Suppressor macrophage treated with lipopolysaccharide for 4 hours (primary cell): Measurements from ENCODE around the gene ATOH7.
A peak's percentile ranks its signal among the peaks of the same experiment; 100 is the strongest.
"Not testable (repeated sequence)": the region's sequence is repeated elsewhere in the genome, so short reads cannot be mapped to it uniquely, and the experiment has no call there.

Experiments
- DNase-seq: peaks from one replicate; pipeline ENCODE4 v3.0.0-alpha.2; 2020

Gene ATOH7

GRCh38 chr10:68231817-68232251, at the start of gene ATOH7:
Gene ATOH7, minus strand, starts transcription at chr10:68232113. Its CDS starts 436 bp downstream, at chr10:68231677.
- DNase-seq, result no peak

GRCh38 chr10:68280758-68281157, 48.8 kb upstream of the ATOH7 start:
- no peak for DNase-seq

DNA sequence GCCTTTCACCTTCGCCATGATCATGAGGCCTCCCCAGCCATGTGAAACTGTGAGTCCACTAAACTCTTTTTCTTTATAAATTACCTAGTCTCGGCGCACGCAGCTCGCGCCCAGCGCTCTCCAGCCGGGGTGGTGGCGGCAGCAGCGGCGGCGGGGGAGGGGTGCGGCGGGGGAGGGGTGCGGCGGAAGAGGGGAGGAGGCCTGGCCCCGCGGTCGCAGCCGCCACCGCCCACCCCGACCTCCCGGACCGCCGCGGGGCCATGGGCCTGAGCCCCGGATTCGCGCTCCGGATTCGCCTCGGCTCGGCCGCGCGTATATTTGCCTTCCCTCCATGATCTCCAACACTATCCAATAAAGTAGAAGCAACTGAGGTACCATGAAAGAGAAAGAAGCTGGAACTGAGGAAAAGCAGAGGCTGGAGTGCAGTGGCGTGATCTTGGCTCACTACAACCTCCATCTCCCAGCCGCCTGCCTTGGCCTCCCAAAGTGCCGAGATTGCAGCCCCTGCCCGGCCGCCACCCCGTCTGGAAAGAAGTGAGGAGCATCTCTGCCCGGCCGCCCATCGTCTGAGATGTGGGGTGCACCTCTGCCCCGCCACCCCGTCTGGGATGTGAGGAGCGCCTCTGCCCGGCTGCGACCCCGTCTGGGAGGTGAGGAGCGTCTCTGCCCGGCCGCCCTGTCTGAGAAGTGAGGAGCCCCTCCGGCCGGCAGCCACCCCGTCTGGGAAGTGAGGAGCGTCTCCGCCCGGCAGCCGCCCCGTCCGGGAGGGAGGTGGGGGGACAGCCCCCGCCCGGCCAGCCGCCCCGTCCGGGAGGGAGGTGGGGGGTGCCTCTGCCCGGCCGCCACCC, 47.2 kb upstream of the ATOH7 start:
- DNase-seq, result not testable (repeated sequence)

GRCh38 chr10:68277814-68278213, 45.9 kb upstream of the ATOH7 start:
- DNase-seq, result not testable (repeated sequence)

DNA sequence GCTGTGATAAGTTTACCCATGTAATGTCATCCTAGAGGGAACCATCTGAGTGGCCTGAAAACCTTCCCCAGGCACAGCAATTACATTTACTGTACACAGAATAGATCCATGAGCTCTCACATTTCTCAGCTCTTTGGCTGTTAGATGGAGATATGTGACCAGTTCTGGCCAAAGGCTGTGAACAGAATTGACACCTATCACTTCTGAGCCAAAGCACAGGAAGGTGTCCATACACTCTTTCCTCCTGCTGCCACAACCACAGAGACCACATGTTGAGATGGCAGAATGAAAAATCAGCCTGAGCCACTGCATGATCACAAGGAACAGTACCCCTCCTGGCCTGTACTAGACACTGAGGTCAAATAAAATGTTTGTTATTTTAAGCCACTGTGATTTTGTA, 44.3 kb upstream of the ATOH7 start:
- DNase-seq, result no peak

DNA sequence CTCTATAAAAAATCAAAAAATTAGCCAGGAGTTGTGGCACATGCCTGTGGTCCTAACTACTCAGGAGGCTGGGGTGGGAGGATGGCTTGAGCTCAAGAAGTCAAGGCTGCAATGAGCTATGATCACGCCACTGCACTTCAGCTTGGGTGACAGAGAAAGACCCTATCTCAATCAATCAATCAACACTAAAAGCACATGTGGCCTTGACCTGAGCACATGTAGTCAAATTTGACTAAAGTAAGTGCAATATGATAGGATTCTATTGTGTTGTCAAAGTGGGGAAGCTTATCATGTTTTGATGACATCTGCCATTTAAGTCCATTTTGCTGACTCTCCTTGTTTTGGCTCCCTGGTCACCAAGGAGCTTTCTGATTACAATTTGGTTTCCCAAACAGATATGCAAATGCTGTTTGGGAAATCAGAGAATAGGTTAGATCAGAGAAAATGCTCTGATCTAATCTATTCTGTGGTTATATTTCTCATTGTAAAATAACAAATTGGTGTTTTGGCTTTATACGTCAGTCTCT, 43.8 kb upstream of the ATOH7 start:
- DNase-seq, result no peak

GRCh38 chr10:68272833-68273232, 40.9 kb upstream of the ATOH7 start:
- DNase-seq, result no peak

- no peak for DNase-seq
Measured at GRCh38 chr10:68271196-68271882, 39.4 kb upstream of the ATOH7 start.

DNA sequence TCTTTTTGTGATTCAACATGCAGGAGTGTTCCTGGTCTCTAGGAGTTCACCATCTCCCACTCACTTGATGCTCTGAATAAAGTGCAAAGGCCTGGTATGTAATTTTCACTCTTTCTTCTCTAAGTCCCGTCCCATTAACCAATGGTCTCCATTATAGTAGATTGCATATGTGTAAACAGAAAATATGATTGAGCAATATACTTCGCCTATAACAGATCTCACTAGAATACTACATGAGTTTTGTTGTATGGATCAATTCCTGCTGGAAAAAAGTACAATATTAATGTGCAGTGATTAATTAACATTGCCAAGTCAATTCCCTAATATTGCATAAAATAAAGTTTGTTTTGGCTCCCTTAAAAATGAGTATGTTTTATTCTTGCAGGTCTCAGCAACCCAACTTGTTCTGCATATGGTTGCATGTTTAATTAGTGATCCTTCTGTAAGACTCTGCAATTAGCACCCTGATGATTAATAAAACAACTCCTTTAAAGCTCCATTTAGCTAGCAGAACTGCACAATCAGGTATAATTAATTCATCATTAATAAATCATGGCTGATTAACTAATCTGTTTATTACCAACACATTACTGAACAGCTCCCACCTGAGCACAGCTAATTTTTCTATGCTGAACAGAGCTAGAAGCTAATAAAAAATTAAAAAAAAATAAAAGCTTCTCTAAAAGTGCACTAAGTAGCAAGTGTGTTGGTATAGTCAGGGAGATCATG, 37.8 kb upstream of the ATOH7 start:
- no peak for DNase-seq

DNA sequence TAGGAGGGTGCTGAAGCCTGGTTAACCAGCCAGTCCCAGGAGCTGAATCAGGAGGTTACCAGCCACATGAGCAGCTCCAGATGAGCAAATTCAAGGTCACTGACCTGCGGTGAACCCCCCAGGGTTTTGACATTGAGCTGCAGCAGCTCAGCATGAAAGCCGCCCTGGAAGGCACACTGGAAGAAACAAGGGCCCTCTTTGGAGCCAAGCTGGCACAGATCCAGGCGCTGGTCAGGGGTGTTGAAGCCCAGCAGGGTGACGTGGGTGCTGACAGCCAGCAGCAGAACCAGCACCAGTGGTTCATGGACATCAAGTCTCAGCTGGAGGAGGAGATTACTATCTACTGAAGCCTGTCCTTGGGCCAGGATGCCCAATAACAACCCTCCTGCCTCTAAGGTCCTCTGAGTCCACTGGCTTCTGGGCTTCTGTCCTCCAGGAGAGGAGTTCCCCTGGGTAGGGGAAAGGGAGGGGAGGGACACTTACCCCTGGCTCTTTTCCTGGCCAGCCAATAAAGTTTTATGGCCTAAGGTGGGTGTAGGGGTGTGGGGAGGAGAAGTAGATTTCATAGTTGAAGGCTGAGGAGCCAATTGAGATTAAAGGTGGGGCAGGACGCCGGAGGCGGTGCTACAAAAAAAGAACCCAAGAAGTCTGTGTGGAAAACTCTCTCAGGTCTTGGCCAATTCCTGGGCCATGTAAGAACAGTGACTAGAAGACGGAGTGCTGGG, 29.4 kb upstream of the ATOH7 start:
- no peak for DNase-seq

- DNase-seq, result no peak
Measured at GRCh38 chr10:68253346-68253745, 21.4 kb upstream of the ATOH7 start.

DNA sequence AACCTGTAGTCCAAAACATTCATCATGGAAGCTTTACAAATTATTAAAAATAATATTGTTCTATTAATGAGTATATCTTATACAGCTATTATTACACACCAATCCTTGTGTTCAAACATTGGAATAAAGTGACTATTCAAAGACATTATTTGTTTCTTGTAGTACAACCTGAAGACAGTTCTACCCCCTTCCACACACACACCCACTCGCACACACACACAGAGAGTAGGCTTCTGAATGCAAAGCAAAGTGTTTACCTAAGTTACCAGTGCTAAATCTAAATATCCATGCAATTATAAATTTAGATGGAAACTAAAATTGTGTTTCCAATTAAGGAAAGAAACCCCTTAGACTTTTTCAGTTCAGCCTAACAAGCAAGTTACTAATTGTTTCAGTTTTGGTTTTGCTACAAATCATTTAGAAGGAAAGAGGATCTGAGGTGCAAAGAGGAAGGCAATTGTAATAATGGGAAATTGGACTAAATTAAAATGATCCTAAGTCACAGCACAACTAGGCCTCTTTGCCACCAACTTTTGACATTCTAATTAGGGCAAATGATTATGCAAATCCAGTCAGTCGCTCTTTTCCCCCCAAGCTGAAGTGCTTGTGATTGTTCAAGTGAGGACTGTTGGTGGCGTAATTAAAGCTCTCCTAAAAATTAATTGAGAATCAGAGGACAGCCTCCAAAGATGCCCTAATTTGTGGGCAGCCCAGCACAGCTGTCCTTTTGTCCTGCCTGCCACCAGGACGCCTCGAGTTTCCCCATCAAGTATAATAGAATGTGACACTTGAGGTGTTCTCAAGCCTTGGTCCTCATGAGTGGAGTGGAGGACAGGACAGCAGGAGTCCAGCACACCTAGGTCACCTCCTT, 19.9 kb upstream of the ATOH7 start:
- DNase-seq, result peak; percentile 55

DNA sequence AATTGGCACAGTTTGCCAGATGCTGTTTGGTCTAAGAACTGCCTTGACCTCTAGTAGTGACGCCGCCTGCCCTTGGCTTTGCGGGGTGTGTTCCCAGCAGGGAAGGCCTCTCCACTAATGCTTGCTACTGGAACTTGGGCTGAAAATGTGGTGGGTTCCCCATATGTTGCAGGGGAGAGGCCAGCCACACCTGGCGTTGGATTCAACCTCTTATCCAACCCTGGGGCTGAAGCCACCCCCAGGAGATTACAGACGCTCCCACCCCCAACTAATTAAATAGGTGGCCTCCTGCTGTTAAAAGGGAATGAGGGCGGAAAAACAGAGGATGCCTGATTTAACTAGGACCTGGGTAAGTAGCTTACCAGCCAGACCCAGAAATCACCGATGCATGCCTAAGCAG, 19.2 kb upstream of the ATOH7 start:
- no peak for DNase-seq

DNA sequence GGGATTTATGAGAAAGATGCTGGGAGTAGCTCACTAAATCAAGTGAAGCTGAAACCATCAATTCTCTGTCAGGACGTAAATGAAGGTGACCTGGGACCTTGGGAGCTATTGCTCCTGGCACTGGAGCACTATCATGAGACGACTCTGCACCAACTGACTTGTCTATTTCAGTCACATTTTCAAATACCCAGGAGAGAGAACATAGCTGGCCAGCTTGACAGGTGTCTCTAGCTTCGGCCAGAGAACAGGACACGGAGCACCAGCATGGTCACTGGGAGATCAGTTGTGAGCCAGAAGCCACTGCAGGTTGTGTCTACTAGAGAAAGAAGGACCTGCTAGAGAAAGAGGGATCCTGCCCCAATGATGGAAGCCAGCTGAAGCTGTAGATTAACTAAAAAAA, 17.4 kb upstream of the ATOH7 start:
- DNase-seq, result no peak

- no peak for DNase-seq
Measured at GRCh38 chr10:68247931-68248330, 16.0 kb upstream of the ATOH7 start.

GRCh38 chr10:68246397-68246796, 14.5 kb upstream of the ATOH7 start:
- not testable (repeated sequence) for DNase-seq

- no peak for DNase-seq
Measured at GRCh38 chr10:68242051-68242450, 10.1 kb upstream of the ATOH7 start.

- DNase-seq, result no peak
Measured at GRCh38 chr10:68239596-68240150, 7.8 kb upstream of the ATOH7 start.

- DNase-seq, result no peak
Measured at GRCh38 chr10:68239069-68239468, 7.2 kb upstream of the ATOH7 start.

- DNase-seq, result no peak
Measured at GRCh38 chr10:68238371-68238770, 6.5 kb upstream of the ATOH7 start.

- no peak for DNase-seq
Measured at GRCh38 chr10:68237173-68237572, 5.3 kb upstream of the ATOH7 start.
